COLO668 (cell line): Measurements from ENCODE around the gene TYSND1.
"Not testable (repeated sequence)": the region's sequence is repeated elsewhere in the genome, so short reads cannot be mapped to it uniquely, and the experiment has no call there.

Experiments used
- DNase-seq: peaks from one replicate; lab custom pipeline; 2025; ENCODE audit not compliant: unreplicated experiment; lab: John Stamatoyannopoulos, UW

The TYSND1 gene

GRCh38 chr10:70146489-70147258, at the start of gene TYSND1:
Gene TYSND1 (minus strand): TSS chr10:70146700. CDS start chr10:70146586, 114 bp downstream.
- DNase-seq = peak; percentile 89

- DNase-seq = no peak
Observed at GRCh38 chr10:70193391-70193844, 46.9 kb upstream of the TYSND1 start.

GRCh38 chr10:70192326-70192968, 45.9 kb upstream of the TYSND1 start:
- no peak for DNase-seq

GRCh38 chr10:70191972-70192305, 45.4 kb upstream of the TYSND1 start:
- no peak for DNase-seq

- no peak for DNase-seq
Observed at GRCh38 chr10:70191161-70191971, 44.9 kb upstream of the TYSND1 start.

- no peak for DNase-seq
Observed at GRCh38 chr10:70190581-70190980, 44.1 kb upstream of the TYSND1 start.

GRCh38 chr10:70190102-70190501, 43.6 kb upstream of the TYSND1 start:
- no peak for DNase-seq

- DNase-seq = no peak
Observed at GRCh38 chr10:70188768-70189167, 42.3 kb upstream of the TYSND1 start.

GRCh38 chr10:70186571-70186970, 40.1 kb upstream of the TYSND1 start:
- DNase-seq = no peak

- DNase-seq = no peak
Observed at GRCh38 chr10:70186090-70186489, 39.6 kb upstream of the TYSND1 start.

GRCh38 chr10:70183304-70183703, 36.8 kb upstream of the TYSND1 start:
- DNase-seq = no peak

GRCh38 chr10:70179209-70179608, 32.7 kb upstream of the TYSND1 start:
- DNase-seq = not testable (repeated sequence)

GRCh38 chr10:70178139-70178725, 31.7 kb upstream of the TYSND1 start:
- no peak for DNase-seq

GRCh38 chr10:70176441-70176840, 29.9 kb upstream of the TYSND1 start:
- DNase-seq = no peak

GRCh38 chr10:70175516-70175915, 29.0 kb upstream of the TYSND1 start:
- DNase-seq = no peak

- DNase-seq = no peak
Observed at GRCh38 chr10:70174058-70174741, 27.7 kb upstream of the TYSND1 start.

GRCh38 chr10:70169649-70170364, 23.3 kb upstream of the TYSND1 start:
- peak; percentile 23 for DNase-seq

GRCh38 chr10:70169011-70169410, 22.5 kb upstream of the TYSND1 start:
- no peak for DNase-seq

GRCh38 chr10:70167246-70167645, 20.7 kb upstream of the TYSND1 start:
- no peak for DNase-seq

GRCh38 chr10:70166394-70166793, 19.9 kb upstream of the TYSND1 start:
- DNase-seq = no peak
